Endothelial cell of umbilical vein (primary cell): ENCODE data around the gene P2RY2. TPM values are rescaled to one million over a fixed set of nuclear protein-coding genes. Genes with fewer than 3 reads are reported as not detected.

ENCODE experiments used
- Bru-seq: library from RNA; stranded (reverse); fragments of 400-500 nt; gene quantifications from one replicate; lab custom pipeline; 2021; lab: Mats Ljungman, UMichigan
- BruChase-seq, 2 experiments: library from RNA; stranded (reverse); fragments of 400-500 nt; gene quantifications; one replicate each; lab custom pipeline; 2021; lab: Mats Ljungman, UMichigan
- BruUV-seq: library from RNA; stranded (reverse); fragments of 400-500 nt; replicated peaks from 2 replicates; lab custom pipeline; 2021; lab: Mats Ljungman, UMichigan
- CTCF ChIA-PET: fragments of 300-600, 350-600 bp; sonication (Branson Sonifier 250); formaldehyde crosslinking; loops from one replicate; lab custom pipeline; 2021; ENCODE audit warnings: antibody characterized with exemption, inconsistent platforms; lab: Charles Lee
- POLR2A ChIA-PET: fragments of 300-600, 350-600 bp; sonication (Branson Sonifier 250); formaldehyde crosslinking; loops from one replicate; lab custom pipeline; 2021; ENCODE audit warnings: antibody characterized with exemption, inconsistent platforms; lab: Charles Lee
- DNase-seq: peaks from one replicate; pipeline ENCODE4 v3.0.0-alpha.2; 2011; ENCODE audit warnings: low read depth, low spot score
- FAIRE-seq: peaks from 2 replicates; lab custom pipeline; 2011; peaks lifted over from hg19 to GRCh38; lab: Jason Lieb, UNC
- H2AFZ ChIP-seq: 2 replicates; pipeline ENCODE4 v1.6.0; 2012; ENCODE audit warnings: low read depth, low read length, control low read depth, inconsistent platforms
- H3K27ac ChIP-seq: 2 replicates; pipeline ENCODE4 v1.5.1; 2011; ENCODE audit warnings: low read depth, mild to moderate bottlenecking, control low read depth, low read length, moderate library complexity; ENCODE audit not compliant: insufficient read depth
- H3K27me3 ChIP-seq, 2 experiments: 2 replicates each; pipeline versions ENCODE4 v1.6.0 to v1.6.1; 2011; ENCODE audit warnings: low read length in 2 of 2, mixed read lengths in 1 of 2; ENCODE audit not compliant: control insufficient read depth in 2 of 2, insufficient read depth in 2 of 2
- H3K36me3 ChIP-seq, 2 experiments: 2 replicates in 1 of 2; 3 replicates in 1 of 2; pipeline ENCODE4 v1.5.1; 2011; ENCODE audit warnings: low read length in 2 of 2, mild to moderate bottlenecking in 1 of 2, moderate library complexity in 1 of 2; ENCODE audit not compliant: control insufficient read depth in 2 of 2, insufficient read depth in 2 of 2; ENCODE audit errors: extremely low read depth in 1 of 2
- H3K4me1 ChIP-seq: 3 replicates; pipeline ENCODE4 v1.5.1; 2011; ENCODE audit warnings: mild to moderate bottlenecking, low read length; ENCODE audit not compliant: control insufficient read depth, insufficient read depth; ENCODE audit errors: extremely low read depth
- H3K4me2 ChIP-seq: 2 replicates; pipeline ENCODE4 v1.6.1; 2011; ENCODE audit warnings: low read length, control low read depth, mixed read lengths; ENCODE audit not compliant: insufficient read depth
- H3K4me3 ChIP-seq, 3 experiments: fragments of 200-600 bp in 1 of 3; sonication (generic), shearing (Covaris generic) in 1 of 3; replicated peaks in 1 of 3; 2 replicates each; pipeline ENCODE4 v1.5.1; 2011 to 2016; ENCODE audit warnings: control low read depth in 3 of 3, low read length in 3 of 3, mild to moderate bottlenecking in 2 of 3, inconsistent platforms in 1 of 3, low read depth in 1 of 3, moderate library complexity in 1 of 3; ENCODE audit not compliant: insufficient read depth in 1 of 3
- H3K79me2 ChIP-seq: 2 replicates; pipeline ENCODE4 v1.6.0; 2012; ENCODE audit warnings: low read length, inconsistent platforms; ENCODE audit not compliant: control insufficient read depth, insufficient read depth
- H3K9ac ChIP-seq: replicated peaks from 2 replicates; pipeline ENCODE3; 2011; ENCODE audit warnings: low read length, control low read depth; ENCODE audit not compliant: insufficient read depth; ENCODE audit errors: extremely low read depth
- H3K9me1 ChIP-seq: replicated peaks from 3 replicates; pipeline ENCODE4 v1.6.0; 2011; ENCODE audit warnings: mild to moderate bottlenecking, low read length; ENCODE audit not compliant: control insufficient read depth, insufficient read depth; ENCODE audit errors: extremely low read depth
- H3K9me3 ChIP-seq: replicated peaks from 2 replicates; pipeline ENCODE4 v1.5.1; 2012; ENCODE audit warnings: low read length, inconsistent platforms; ENCODE audit not compliant: control insufficient read depth, insufficient read depth
- H4K20me1 ChIP-seq: replicated peaks from 2 replicates; pipeline ENCODE3; 2011; ENCODE audit warnings: mild to moderate bottlenecking, low read length; ENCODE audit not compliant: control insufficient read depth, insufficient read depth; ENCODE audit errors: extremely low read depth
- FOS ChIP-seq: IDR thresholded peaks from 2 replicates; pipeline ENCODE4 v1.6.1; 2011; ENCODE audit warnings: mild to moderate bottlenecking, low read length, moderate library complexity, borderline replicate concordance; ENCODE audit not compliant: insufficient read depth
- POLR2AphosphoS5 ChIP-seq: IDR thresholded peaks from 2 replicates; pipeline ENCODE4 v1.6.1; 2012; ENCODE audit warnings: low read depth, mild to moderate bottlenecking, control low read depth, low read length, moderate library complexity; ENCODE audit not compliant: insufficient read depth
- dilution Hi-C: fragments of 300-500 bp; cut with MboI; formaldehyde crosslinking; loops from one replicate; pipeline ENCODE4 v1.15.0; 2019; ENCODE audit warnings: low sequenced_read_pairs; ENCODE audit not compliant: extremely low pct_ligation_motif_present
- intact Hi-C: fragments of 100-400 bp; cut with micrococcal nuclease; formaldehyde crosslinking; loops from one replicate; pipeline ENCODE4 v1.10.0; 2022
- long read RNA-seq: library from polyadenylated mRNA; stranded (forward); transcript quantifications from one replicate; pipeline ENCODE4 v2.0.0, GENCODE V29; 2021
- polyA minus RNA-seq, 3 experiments: library from RNA; depleted of rRNA, polyadenylated mRNA; stranded (reverse); fragments of >200 nt; gene quantifications; 1 replicate in 1 of 3; 2 replicates in 2 of 3; pipeline ENCODE4 v1.2.3, GENCODE V29; 2011
- polyA plus RNA-seq, 4 experiments: library from polyadenylated mRNA; depleted of rRNA in 3 of 4; stranded (reverse) in 3 of 4; unstranded in 1 of 4; fragments of >200 nt; gene quantifications; 2 replicates each; pipeline versions ENCODE4 v1.2.1 to v1.2.3, GENCODE V29; 2011 to 2012; ENCODE audit warnings: missing spikeins in 1 of 4
- total RNA-seq: library from RNA; stranded (reverse); gene quantifications from 2 replicates; pipeline ENCODE4 v1.2.3, GENCODE V29; 2021
- TF ChIP-seq, protein P1 (sequence below), 2 donors: IDR thresholded peaks; 1 replicate in 1 of 2; 2 replicates in 1 of 2; pipeline ENCODE4 v1.5.1; 2011; ENCODE audit warnings: low read length in 2 of 2, mild to moderate bottlenecking in 2 of 2, moderate library complexity in 2 of 2, control low read depth in 1 of 2, inconsistent platforms in 1 of 2, low read depth in 1 of 2; ENCODE audit not compliant: insufficient read depth in 1 of 2; ENCODE audit errors: extremely low read depth in 1 of 2

The P2RY2 gene
- 4.4 and 5.6 TPM in 2 replicates for total RNA-seq
- polyA plus RNA-seq, result 4.8 and 4.9 TPM in 2 replicates
- polyA plus RNA-seq (2011; cell fraction: cytosol; rRNA removed), result 3.0 and 3.4 TPM in 2 replicates
- polyA plus RNA-seq (2011; cell fraction: nucleus; rRNA removed), result 1.9 and 3.0 TPM in 2 replicates
- polyA plus RNA-seq (2012), result 2.6 and 4.5 TPM in 2 replicates
- 2.8 and 2.9 TPM in 2 replicates for polyA minus RNA-seq
- polyA minus RNA-seq (2011; cell fraction: cytosol; rRNA and poly(A)+ RNA removed), result not detected
- 1.7 and 2.0 TPM in 2 replicates for polyA minus RNA-seq (2011; cell fraction: nucleus; rRNA and poly(A)+ RNA removed)
- percentile 36 among the genes with signal in this experiment for Bru-seq, nascent RNA
- BruChase-seq, experiment 1, labeled RNA remaining after a 6-hour chase, result percentile 37 among the genes with signal in this experiment
- percentile 37 among the genes with signal in this experiment for BruChase-seq, experiment 2, labeled RNA remaining after a 2-hour chase
- long read RNA-seq, transcript P2RY2-203 (3 exons, 2,107 nt), result major isoform, 8 of 16 reads
- long read RNA-seq, partial matches to known transcripts, result 1 of 16 reads
- long read RNA-seq, other reads (novel, unspliced or antisense), result 4 of 16 reads

DNA sequence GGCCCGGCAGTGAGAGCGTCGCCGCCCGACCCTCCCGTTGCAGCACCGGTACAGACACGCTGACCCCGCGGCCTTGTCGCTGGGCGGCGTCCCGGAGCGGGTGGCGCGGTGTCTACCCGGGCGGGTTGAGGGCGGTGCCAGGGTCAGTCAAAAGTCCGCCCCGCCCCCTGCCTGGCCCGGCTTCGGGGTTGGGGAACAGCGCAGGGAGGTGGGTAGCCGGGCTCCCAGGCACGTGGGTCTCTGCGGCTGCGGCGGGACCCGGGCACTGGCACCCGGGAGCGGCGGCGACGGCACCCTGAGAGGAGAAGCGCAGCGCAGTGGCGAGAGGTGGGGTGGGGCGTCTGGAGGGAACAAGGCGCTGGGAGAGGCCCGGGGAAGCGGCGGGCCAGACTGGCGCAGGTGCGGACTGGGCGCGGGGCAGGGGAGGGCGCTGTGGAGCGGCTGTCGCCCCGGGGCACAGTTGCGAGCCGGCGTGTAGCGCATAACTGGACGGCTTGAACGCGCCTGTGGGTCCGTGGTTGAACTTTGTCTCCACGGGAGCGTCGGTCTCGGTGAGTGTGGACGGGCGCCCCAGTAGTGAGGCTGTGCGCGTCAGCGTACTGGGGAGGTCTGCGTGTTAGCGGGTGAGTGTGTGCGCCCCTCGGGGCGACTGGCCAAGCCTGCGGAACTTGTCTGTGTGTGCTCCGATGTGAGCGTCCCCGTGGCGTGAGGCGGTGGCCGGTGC is at the start of gene P2RY2:
Gene P2RY2, plus strand, starts transcription at position 176 of the 724 bp plus-strand sequence. CDS start 15,879 bp downstream, outside the sequence.
- Histone ChIP-seq H3K4me1 (no peaks in the 10 kb centered on the region), H3K27me3 (no peaks in the 10 kb centered on the region), H3K79me2 (no peaks in the 10 kb centered on the region), H3K9ac (peak within 1 kb of the TSS; percentile 2), H3K36me3 (no peaks in the 10 kb centered on the region), H3K9me1 (no peaks in the 10 kb centered on the region), H3K9me3 (no peaks in the 10 kb centered on the region), H3K4me3 (peak within 1 kb of the TSS in 2 of 3 experiments; percentile 0 to 30), H3K4me2 (peak within 1 kb of the TSS; percentile 2), H2AFZ (peak within 1 kb of the TSS; percentile 13), H4K20me1 (no peaks in the 10 kb centered on the region), H3K27ac (no peak within 1 kb of the TSS)
- dilution Hi-C loops (no loop called here), intact Hi-C loops (loop anchor here (1.0 kb wide), 3 partner anchors 24 to 71 kb away; no protein-coding TSS in a partner anchor)
- DNase-seq, result peak; percentile 59
- ChIA-PET CTCF (interaction anchor here (0.6 to 2.9 kb wide), 15 partner anchors 8 to 117 kb away, joined by 3 to 18 read pairs (median 4); no protein-coding TSS in a partner anchor), POLR2A (no interaction called here)
- FAIRE-seq, result peak; percentile 74
- TF ChIP-seq, protein P1, sequence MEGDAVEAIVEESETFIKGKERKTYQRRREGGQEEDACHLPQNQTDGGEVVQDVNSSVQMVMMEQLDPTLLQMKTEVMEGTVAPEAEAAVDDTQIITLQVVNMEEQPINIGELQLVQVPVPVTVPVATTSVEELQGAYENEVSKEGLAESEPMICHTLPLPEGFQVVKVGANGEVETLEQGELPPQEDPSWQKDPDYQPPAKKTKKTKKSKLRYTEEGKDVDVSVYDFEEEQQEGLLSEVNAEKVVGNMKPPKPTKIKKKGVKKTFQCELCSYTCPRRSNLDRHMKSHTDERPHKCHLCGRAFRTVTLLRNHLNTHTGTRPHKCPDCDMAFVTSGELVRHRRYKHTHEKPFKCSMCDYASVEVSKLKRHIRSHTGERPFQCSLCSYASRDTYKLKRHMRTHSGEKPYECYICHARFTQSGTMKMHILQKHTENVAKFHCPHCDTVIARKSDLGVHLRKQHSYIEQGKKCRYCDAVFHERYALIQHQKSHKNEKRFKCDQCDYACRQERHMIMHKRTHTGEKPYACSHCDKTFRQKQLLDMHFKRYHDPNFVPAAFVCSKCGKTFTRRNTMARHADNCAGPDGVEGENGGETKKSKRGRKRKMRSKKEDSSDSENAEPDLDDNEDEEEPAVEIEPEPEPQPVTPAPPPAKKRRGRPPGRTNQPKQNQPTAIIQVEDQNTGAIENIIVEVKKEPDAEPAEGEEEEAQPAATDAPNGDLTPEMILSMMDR (IDR thresholded peaks at IDR 0.05; ENCODE audit: extremely low read depth in 1 of 2, insufficient read depth in 1 of 2, low read depth in 1 of 2, low read length in 2 of 2), result peak; percentile 58 to 75
- TF ChIP-seq POLR2AphosphoS5 (peak; percentile 61), FOS (no peak)
- no TSS peak for BruUV-seq
